ENCODE results near the gene ARHGEF3. TPM values are rescaled to one million over a fixed set of nuclear protein-coding genes. Genes with fewer than 3 reads are reported as not detected.

The ARHGEF3 gene
- total RNA-seq, 4 donors from 2014 or later, result 13.0 to 21.9 (median 13.8) TPM

- 87% methylated on average over 6 of the region's 6 CpGs for WGBS, 2 donors
- no peaks in the 10 kb centered on the region for H3K36me3 ChIP-seq
- H3K9me3 ChIP-seq, result no peaks in the 10 kb centered on the region
- no peak overlapping the region for H3K4me3 ChIP-seq
- peaks cover 0 to 38% (median 25%) of the 10 kb centered on the region in 4 donors for H3K4me1 ChIP-seq
- no peak overlapping the region for H3K27ac ChIP-seq
- no peaks in the 10 kb centered on the region for H3K27me3 ChIP-seq
- no peak for DNase-seq (ENCODE audit: low spot score in 2 of 2)
- TF ChIP-seq EP300 (IDR thresholded peaks at IDR 0.05) (no peak), POLR2A (IDR thresholded peaks at IDR 0.05) (no peak)
- TF ChIP-seq, protein P1, sequence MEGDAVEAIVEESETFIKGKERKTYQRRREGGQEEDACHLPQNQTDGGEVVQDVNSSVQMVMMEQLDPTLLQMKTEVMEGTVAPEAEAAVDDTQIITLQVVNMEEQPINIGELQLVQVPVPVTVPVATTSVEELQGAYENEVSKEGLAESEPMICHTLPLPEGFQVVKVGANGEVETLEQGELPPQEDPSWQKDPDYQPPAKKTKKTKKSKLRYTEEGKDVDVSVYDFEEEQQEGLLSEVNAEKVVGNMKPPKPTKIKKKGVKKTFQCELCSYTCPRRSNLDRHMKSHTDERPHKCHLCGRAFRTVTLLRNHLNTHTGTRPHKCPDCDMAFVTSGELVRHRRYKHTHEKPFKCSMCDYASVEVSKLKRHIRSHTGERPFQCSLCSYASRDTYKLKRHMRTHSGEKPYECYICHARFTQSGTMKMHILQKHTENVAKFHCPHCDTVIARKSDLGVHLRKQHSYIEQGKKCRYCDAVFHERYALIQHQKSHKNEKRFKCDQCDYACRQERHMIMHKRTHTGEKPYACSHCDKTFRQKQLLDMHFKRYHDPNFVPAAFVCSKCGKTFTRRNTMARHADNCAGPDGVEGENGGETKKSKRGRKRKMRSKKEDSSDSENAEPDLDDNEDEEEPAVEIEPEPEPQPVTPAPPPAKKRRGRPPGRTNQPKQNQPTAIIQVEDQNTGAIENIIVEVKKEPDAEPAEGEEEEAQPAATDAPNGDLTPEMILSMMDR (IDR thresholded peaks at IDR 0.05), result no peak
These were observed 5.5 kb downstream of the ARHGEF3 start for GRCh38 chr3:56796202-56796601.

GRCh38 chr3:56795829-56796185 lies 5.9 kb downstream of the ARHGEF3 start:
- Histone ChIP-seq H3K4me3 (no peak overlapping the region), H3K27me3 (no peaks in the 10 kb centered on the region), H3K27ac (no peak overlapping the region), H3K4me1 (peaks cover 0 to 34% (median 26%) of the 10 kb centered on the region in 4 donors), H3K36me3 (no peaks in the 10 kb centered on the region), H3K9me3 (no peaks in the 10 kb centered on the region)
- TF ChIP-seq EP300 (IDR thresholded peaks at IDR 0.05), result no peak
- TF ChIP-seq, protein P1 (IDR thresholded peaks at IDR 0.05), result no peak
- no peak for TF ChIP-seq POLR2A (IDR thresholded peaks at IDR 0.05)
- DNase-seq (ENCODE audit: low spot score in 2 of 2), result no peak
- 66 to 70% methylated on average over 6 of the region's 6 CpGs for WGBS, 2 donors

DNA sequence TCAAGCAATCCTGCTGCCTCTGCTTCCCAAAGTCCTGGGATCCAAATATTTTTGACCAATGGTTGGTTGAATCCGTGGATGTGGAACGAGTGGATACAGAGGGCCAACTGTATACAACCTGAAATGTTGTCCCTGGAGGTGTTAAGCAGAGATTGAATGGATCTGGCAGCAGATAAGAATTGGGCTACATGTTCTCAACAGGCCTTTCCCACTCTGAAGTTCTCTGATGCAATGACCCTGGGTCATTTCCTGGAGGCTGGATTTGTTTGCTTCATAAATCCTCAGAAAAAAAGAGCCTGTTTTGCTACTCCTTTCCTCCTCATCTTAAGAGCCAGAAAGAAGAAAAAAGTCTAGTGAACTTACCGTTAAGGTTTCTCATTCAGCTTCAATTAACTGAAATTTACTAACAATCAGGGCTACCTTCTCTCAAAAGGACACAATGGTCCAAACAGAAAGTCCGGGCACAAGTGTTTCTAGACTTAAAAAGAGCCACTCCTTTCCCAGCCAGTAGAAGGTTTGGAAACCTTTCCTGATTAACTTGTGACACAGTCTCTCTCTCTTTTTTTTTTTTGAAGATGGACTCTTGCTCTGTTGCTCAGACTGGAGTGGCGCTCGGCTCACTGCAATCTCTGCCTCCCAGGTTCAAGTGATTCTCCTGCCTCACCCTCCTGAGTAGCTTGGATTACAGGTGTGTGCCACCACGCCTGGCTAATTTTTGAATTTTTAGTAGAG lies 6.5 kb downstream of the ARHGEF3 start:
- H3K27me3 ChIP-seq, result no peaks in the 10 kb centered on the region
- 78 to 83% methylated on average over 7 of the region's 7 CpGs for WGBS, 2 donors
- no peaks in the 10 kb centered on the region for H3K36me3 ChIP-seq
- H3K4me1 ChIP-seq, result peaks cover 0 to 28% (median 25%) of the 10 kb centered on the region in 4 donors
- H3K27ac ChIP-seq, result no peak overlapping the region
- TF ChIP-seq, protein P1 (IDR thresholded peaks at IDR 0.05), result no peak
- TF ChIP-seq EP300 (IDR thresholded peaks at IDR 0.05), result peak in 1 of 2 donors; percentile 10
- no peak overlapping the region for H3K4me3 ChIP-seq
- H3K9me3 ChIP-seq, result no peaks in the 10 kb centered on the region
- DNase-seq (ENCODE audit: low spot score in 2 of 2), result no peak

DNA sequence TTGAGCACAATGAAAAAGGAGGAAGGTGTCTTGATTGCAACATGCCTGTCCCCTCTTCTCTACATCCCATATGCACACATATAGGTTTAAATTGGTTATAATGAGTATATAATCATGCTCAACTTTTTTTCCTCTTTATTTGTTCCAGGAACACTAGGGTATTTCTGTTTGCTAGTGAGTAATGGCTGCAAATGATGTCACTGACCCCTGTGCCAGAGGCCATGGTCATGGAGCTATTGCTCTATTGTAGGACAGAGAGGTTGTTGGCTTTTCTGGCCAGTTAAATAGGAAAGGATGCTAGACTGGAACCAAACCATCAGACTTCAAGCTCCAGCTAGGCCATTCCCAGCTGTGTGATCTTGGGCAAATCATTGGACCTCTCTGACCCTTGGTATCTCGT lies 9.6 kb downstream of the ARHGEF3 start:
- no peaks in the 10 kb centered on the region for H3K27me3 ChIP-seq
- no peak for DNase-seq (ENCODE audit: low spot score in 2 of 2)
- TF ChIP-seq, protein P1 (IDR thresholded peaks at IDR 0.05), result no peak
- H3K36me3 ChIP-seq, result no peaks in the 10 kb centered on the region
- peaks cover 0 to 26% (median 16%) of the 10 kb centered on the region in 4 donors for H3K4me1 ChIP-seq
- H3K27ac ChIP-seq, result peak overlapping the region in 1 of 4 donors; percentile 4
- 61 to 68% methylated on average over 1 of the region's 1 CpG for WGBS, 2 donors
- H3K9me3 ChIP-seq, result no peaks in the 10 kb centered on the region
- H3K4me3 ChIP-seq, result no peak overlapping the region

DNA sequence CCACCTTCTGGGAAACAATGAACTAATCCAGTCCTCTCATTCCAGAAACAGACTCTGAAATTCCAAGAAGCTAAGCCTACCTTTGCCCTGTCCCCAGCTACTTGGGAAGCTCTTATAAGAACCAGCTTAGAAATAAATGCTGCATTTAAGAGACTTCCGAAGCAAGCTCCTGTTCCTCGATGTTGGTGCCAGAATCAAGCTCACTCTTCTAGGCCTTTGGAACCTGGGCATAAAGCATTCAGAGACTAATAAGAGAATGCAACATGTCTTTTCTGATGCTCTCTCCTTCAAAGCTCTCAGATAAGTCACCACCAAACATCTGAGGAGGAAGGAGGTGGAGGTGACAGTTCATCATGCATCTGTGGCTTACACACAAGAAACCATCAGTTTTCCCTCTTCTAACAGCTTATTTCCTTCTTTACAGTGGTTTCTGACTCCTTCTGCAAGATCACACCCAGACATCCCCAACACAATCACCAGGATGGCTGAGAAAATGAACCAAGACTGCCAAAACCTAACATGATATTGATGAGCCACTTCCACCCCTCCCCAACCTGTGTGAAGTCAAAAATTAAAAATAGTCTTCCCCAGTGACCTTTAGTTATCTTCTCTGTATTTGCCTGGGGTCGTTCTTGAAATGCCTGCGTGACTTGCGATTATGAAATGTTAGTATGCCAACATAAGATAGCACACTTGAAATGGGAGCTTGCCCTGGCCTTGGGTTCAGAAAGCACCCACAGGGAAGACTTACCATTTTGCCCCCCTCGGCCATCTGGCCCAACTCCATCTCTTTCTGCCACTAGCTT lies 11.5 kb downstream of the ARHGEF3 start:
- 79 to 82% methylated on average over 6 of the region's 6 CpGs for WGBS, 2 donors
- TF ChIP-seq POLR2A (IDR thresholded peaks at IDR 0.05) (no peak), EP300 (IDR thresholded peaks at IDR 0.05) (no peak)
- TF ChIP-seq, protein P1 (IDR thresholded peaks at IDR 0.05), result no peak
- peaks cover 0 to 27% (median 16%) of the 10 kb centered on the region in 4 donors for H3K4me1 ChIP-seq
- no peaks in the 10 kb centered on the region for H3K27me3 ChIP-seq
- no peak for DNase-seq (ENCODE audit: low spot score in 2 of 2)
- no peak overlapping the region for H3K4me3 ChIP-seq
- H3K9me3 ChIP-seq, result no peaks in the 10 kb centered on the region
- no peaks in the 10 kb centered on the region for H3K36me3 ChIP-seq
- peak overlapping the region in 1 of 4 donors; percentile 58 for H3K27ac ChIP-seq
